Measurements from ENCODE around the gene IFNB1. TPM values are rescaled to one million over a fixed set of nuclear protein-coding genes. Genes with fewer than 3 reads are reported as not detected.
A peak's percentile ranks its signal among the peaks of the same experiment; 100 is the strongest.

The IFNB1 gene
- total RNA-seq, 3 donors from 2014 or later = not detected

DNA sequence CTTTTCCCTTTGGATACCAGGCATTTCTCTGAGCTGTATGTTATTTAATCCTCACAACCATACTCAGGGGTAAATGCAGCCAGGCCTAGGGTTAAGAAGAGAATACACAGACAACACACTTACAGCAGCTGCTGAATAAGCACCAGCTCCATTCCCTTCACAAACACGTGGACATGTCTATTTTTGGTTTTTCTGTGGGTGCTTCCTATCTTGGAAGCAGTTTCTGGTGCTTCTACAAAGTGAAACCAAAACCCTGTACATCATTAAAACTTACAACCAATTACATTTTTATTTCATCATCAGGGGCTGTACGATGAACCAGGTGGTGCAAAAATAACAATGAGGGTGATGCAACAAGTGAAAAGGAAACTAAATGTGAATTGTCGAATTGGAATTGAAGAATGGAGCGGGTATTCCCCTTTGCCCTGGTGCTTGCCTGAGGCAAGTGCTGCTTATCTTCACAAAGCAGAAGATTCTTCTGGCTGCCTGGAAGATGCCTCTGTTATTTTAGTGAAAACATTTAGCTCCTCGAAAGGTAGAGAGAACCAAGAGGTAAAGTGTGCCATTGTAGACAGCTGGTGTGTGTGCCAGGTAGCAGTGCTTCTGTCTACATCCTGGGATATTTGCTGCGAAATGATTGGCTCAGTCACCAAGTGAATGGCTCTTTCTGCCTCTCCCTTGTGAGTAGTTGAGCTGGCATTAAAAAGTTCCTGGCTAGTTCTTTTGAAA lies 18.6 kb upstream of the IFNB1 start:
- intact Hi-C loops (cut with DNase I; ENCODE audit: low total_unique reads) = no loop called here
- peak overlapping the region; percentile 59 to 73 for H3K27ac ChIP-seq
- no peak for DNase-seq (ENCODE audit: low spot score in 2 of 2)
- peaks cover 0 to 4% of the 10 kb centered on the region in 2 donors for H3K4me1 ChIP-seq
- H3K4me3 ChIP-seq = peak overlapping the region; percentile 12 to 47 (median 33)
- TF ChIP-seq POLR2AphosphoS5 (IDR thresholded peaks at IDR 0.05) = no peak
- TF ChIP-seq, protein P1, sequence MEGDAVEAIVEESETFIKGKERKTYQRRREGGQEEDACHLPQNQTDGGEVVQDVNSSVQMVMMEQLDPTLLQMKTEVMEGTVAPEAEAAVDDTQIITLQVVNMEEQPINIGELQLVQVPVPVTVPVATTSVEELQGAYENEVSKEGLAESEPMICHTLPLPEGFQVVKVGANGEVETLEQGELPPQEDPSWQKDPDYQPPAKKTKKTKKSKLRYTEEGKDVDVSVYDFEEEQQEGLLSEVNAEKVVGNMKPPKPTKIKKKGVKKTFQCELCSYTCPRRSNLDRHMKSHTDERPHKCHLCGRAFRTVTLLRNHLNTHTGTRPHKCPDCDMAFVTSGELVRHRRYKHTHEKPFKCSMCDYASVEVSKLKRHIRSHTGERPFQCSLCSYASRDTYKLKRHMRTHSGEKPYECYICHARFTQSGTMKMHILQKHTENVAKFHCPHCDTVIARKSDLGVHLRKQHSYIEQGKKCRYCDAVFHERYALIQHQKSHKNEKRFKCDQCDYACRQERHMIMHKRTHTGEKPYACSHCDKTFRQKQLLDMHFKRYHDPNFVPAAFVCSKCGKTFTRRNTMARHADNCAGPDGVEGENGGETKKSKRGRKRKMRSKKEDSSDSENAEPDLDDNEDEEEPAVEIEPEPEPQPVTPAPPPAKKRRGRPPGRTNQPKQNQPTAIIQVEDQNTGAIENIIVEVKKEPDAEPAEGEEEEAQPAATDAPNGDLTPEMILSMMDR (IDR thresholded peaks at IDR 0.05) = no peak
- no peak for TF ChIP-seq POLR2A (IDR thresholded peaks at IDR 0.05)
- H3K9me3 ChIP-seq = no peaks in the 10 kb centered on the region
- no peaks in the 10 kb centered on the region for H3K36me3 ChIP-seq
- no peaks in the 10 kb centered on the region for H3K27me3 ChIP-seq

DNA sequence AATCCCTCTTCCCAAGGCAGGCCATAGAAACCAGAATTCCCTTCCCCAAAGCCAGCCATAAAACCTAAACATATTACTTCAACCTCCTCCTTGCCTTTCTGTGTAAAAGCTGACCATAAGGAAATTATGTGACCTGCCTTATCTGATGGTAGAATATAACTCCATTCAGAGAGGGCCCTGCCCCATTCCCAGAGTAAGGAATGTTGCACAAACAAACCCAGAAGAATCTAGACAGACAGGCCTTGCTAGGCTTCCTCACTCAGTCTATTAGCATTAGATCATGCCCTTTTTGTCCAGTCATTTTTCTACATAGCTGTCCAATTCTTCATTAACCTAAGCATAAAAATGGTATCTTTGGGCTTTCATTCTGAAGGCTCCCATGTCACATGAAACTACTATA lies 17.8 kb upstream of the IFNB1 start:
- Histone ChIP-seq H3K27ac (peak overlapping the region; percentile 59 to 73), H3K27me3 (no peaks in the 10 kb centered on the region), H3K36me3 (no peaks in the 10 kb centered on the region), H3K4me3 (no peak overlapping the region), H3K9me3 (no peaks in the 10 kb centered on the region), H3K4me1 (peaks cover 0 to 4% of the 10 kb centered on the region in 2 donors)
- TF ChIP-seq, protein P1 (IDR thresholded peaks at IDR 0.05) = no peak
- no peak for TF ChIP-seq POLR2AphosphoS5 (IDR thresholded peaks at IDR 0.05)
- DNase-seq (ENCODE audit: low spot score in 2 of 2) = no peak
- intact Hi-C loops (cut with DNase I; ENCODE audit: low total_unique reads) = no loop called here

DNA sequence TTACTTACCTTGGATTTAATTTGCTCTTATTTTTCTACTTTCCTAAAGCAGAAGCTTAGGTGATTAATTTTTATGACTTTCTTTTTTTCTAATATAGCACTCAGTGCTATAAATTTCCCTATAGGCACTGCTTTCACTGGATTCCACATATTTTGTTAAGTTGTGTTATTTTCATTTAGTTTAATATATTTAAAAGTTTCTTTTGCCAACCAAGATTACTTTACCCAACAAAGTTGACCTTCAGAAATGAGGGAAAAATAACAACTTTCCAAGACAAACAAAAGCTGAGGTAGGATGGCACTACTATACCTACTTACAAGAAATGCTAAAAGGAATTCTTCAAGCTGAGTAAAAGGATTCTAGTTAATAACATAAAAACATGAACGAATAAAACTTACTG lies 8.8 kb upstream of the IFNB1 start:
- no peak for DNase-seq (ENCODE audit: low spot score in 2 of 2)
- Histone ChIP-seq H3K9me3 (peaks cover 6 to 15% of the 10 kb centered on the region in 2 donors), H3K4me3 (no peak overlapping the region), H3K36me3 (no peaks in the 10 kb centered on the region), H3K4me1 (no peaks in the 10 kb centered on the region), H3K27ac (no peak overlapping the region), H3K27me3 (no peaks in the 10 kb centered on the region)
- no peak for TF ChIP-seq POLR2A (IDR thresholded peaks at IDR 0.05)
- TF ChIP-seq POLR2AphosphoS5 (IDR thresholded peaks at IDR 0.05) = no peak
- TF ChIP-seq, protein P1 (IDR thresholded peaks at IDR 0.05) = no peak
- intact Hi-C loops (cut with DNase I; ENCODE audit: low total_unique reads) = no loop called here

DNA sequence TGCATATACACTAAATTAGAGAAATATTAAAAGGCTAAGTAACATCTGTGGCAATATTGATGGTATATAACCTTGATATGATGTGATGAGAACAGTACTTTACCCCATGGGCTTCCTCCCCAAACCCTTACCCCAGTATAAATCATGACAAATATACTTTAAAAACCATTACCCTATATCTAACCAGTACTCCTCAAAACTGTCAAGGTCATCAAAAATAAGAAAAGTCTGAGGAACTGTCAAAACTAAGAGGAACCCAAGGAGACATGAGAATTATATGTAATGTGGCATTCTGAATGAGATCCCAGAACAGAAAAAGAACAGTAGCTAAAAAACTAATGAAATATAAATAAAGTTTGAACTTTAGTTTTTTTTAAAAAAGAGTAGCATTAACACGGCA lies 7.3 kb upstream of the IFNB1 start:
- Histone ChIP-seq H3K27me3 (no peaks in the 10 kb centered on the region), H3K9me3 (peaks cover 6 to 15% of the 10 kb centered on the region in 2 donors), H3K4me1 (no peaks in the 10 kb centered on the region), H3K27ac (no peak overlapping the region), H3K4me3 (no peak overlapping the region), H3K36me3 (no peaks in the 10 kb centered on the region)
- intact Hi-C loops (cut with DNase I; ENCODE audit: low total_unique reads) = no loop called here
- no peak for DNase-seq (ENCODE audit: low spot score in 2 of 2)
- TF ChIP-seq, protein P1 (IDR thresholded peaks at IDR 0.05) = no peak
- TF ChIP-seq POLR2AphosphoS5 (IDR thresholded peaks at IDR 0.05) (no peak), POLR2A (IDR thresholded peaks at IDR 0.05) (no peak)

DNA sequence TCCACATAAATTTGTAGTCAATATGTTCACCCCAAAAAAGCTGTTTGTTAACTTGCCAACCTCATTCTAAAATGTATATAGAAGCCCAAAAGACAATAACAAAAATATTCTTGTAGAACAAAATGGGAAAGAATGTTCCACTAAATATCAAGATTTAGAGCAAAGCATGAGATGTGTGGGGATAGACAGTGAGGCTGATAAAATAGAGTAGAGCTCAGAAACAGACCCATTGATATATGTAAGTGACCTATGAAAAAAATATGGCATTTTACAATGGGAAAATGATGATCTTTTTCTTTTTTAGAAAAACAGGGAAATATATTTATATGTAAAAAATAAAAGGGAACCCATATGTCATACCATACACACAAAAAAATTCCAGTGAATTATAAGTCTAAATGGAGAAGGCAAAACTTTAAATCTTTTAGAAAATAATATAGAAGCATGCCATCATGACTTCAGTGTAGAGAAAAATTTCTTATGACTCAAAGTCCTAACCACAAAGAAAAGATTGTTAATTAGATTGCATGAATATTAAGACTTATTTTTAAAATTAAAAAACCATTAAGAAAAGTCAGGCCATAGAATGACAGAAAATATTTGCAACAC lies 6.6 kb upstream of the IFNB1 start:
- TF ChIP-seq, protein P1 (IDR thresholded peaks at IDR 0.05) = no peak
- no peak for TF ChIP-seq POLR2AphosphoS5 (IDR thresholded peaks at IDR 0.05)
- no peak for TF ChIP-seq POLR2A (IDR thresholded peaks at IDR 0.05)

More for the DNA sequence above, 6.6 kb upstream of the IFNB1 start:
- Histone ChIP-seq H3K9me3 (peaks cover 6 to 15% of the 10 kb centered on the region in 2 donors), H3K4me1 (no peaks in the 10 kb centered on the region), H3K27ac (no peak overlapping the region), H3K27me3 (no peaks in the 10 kb centered on the region), H3K36me3 (no peaks in the 10 kb centered on the region), H3K4me3 (no peak overlapping the region)
- DNase-seq (ENCODE audit: low spot score in 2 of 2) = no peak
- intact Hi-C loops (cut with DNase I; ENCODE audit: low total_unique reads) = no loop called here
